Measurements from ENCODE around the gene FRAT1.
A peak's percentile ranks its signal among the peaks of the same experiment; 100 is the strongest.
"Not testable (repeated sequence)": the region's sequence is repeated elsewhere in the genome, so short reads cannot be mapped to it uniquely, and the experiment has no call there.

Gene FRAT1

GRCh38 chr10:97279121-97279815, 39.8 kb upstream of the FRAT1 start:
- H3F3A ChIP-seq (ENCODE audit: control insufficient read depth, insufficient read depth): peaks cover 9% of the 10 kb centered on the region

GRCh38 chr10:97280783-97281182, 38.3 kb upstream of the FRAT1 start:
- Histone ChIP-seq H3K4me3 (ENCODE audit: low read length) (no peak overlapping the region), H3K27me3 (ENCODE audit: control insufficient read depth, low read length) (no peaks in the 10 kb centered on the region), H3K4me2 (ENCODE audit: low read length) (no peak overlapping the region), H3K4me1 (ENCODE audit: control insufficient read depth, low read length) (peaks cover 18% of the 10 kb centered on the region), H3F3A (ENCODE audit: control insufficient read depth, insufficient read depth) (peaks cover 9% of the 10 kb centered on the region), H3K27ac (ENCODE audit: low read depth, low read length) (no peak overlapping the region), H4K20me1 (ENCODE audit: control insufficient read depth, insufficient read depth, low read depth, low read length) (peaks cover 4% of the 10 kb centered on the region; the same call in 1 of the 2 replicates), H3K9me2 (replicated peaks; ENCODE audit: control insufficient read depth, low read length) (no peaks in the 10 kb centered on the region), H3K9me3 (ENCODE audit: control insufficient read depth, insufficient read depth, low read length) (no peaks in the 10 kb centered on the region), H3K36me3 (ENCODE audit: control insufficient read depth, low read length) (0 out of 2 replicates have a peak, but pooled peaks cover 6% of the 10 kb centered on the region), H3K79me2 (ENCODE audit: control insufficient read depth, low read length) (peaks cover 72% of the 10 kb centered on the region)
- TF ChIP-seq EZH2phosphoT487 (IDR thresholded peaks at IDR 0.05; ENCODE audit: borderline replicate concordance, low read length): no peak
- no peak for TF ChIP-seq CTCF (IDR thresholded peaks at IDR 0.05; ENCODE audit: low read depth, low read length, poor library complexity, severe bottlenecking)

More at GRCh38 chr10:97279121-97279815, 39.8 kb upstream of the FRAT1 start:
- Histone ChIP-seq H3K9me3 (ENCODE audit: control insufficient read depth, insufficient read depth, low read length) (no peaks in the 10 kb centered on the region), H3K9me2 (replicated peaks; ENCODE audit: control insufficient read depth, low read length) (no peaks in the 10 kb centered on the region), H3K27ac (ENCODE audit: low read depth, low read length) (no peak overlapping the region), H4K20me1 (ENCODE audit: control insufficient read depth, insufficient read depth, low read depth, low read length) (peaks cover 4% of the 10 kb centered on the region; the same call in 1 of the 2 replicates), H3K27me3 (ENCODE audit: control insufficient read depth, low read length) (no peaks in the 10 kb centered on the region), H3K36me3 (ENCODE audit: control insufficient read depth, low read length) (peaks cover 4% of the 10 kb centered on the region; the same call in 1 of the 2 replicates), H3K4me1 (ENCODE audit: control insufficient read depth, low read length) (peaks cover 24% of the 10 kb centered on the region), H3K79me2 (ENCODE audit: control insufficient read depth, low read length) (peaks cover 69% of the 10 kb centered on the region), H3K4me2 (ENCODE audit: low read length) (no peak overlapping the region; the same call in 1 of the 2 replicates), H3K4me3 (ENCODE audit: low read length) (no peak overlapping the region)
- TF ChIP-seq EZH2phosphoT487 (IDR thresholded peaks at IDR 0.05; ENCODE audit: borderline replicate concordance, low read length) (no peak), CTCF (IDR thresholded peaks at IDR 0.05; ENCODE audit: low read depth, low read length, poor library complexity, severe bottlenecking) (no peak)

- not testable (repeated sequence) for H3K27me3 ChIP-seq (ENCODE audit: control insufficient read depth, low read length); H4K20me1 ChIP-seq (ENCODE audit: control insufficient read depth, insufficient read depth, low read depth, low read length); H3K4me2 ChIP-seq (ENCODE audit: low read length); H3F3A ChIP-seq (ENCODE audit: control insufficient read depth, insufficient read depth); H3K27ac ChIP-seq (ENCODE audit: low read depth, low read length); H3K4me3 ChIP-seq (ENCODE audit: low read length); H3K9me2 ChIP-seq (replicated peaks; ENCODE audit: control insufficient read depth, low read length); H3K9me3 ChIP-seq (ENCODE audit: control insufficient read depth, insufficient read depth, low read length)
- peaks cover 62% of the 10 kb centered on the region for H3K79me2 ChIP-seq (ENCODE audit: control insufficient read depth, low read length)
- H3K36me3 ChIP-seq (ENCODE audit: control insufficient read depth, low read length): peaks cover 18% of the 10 kb centered on the region
- H3K4me1 ChIP-seq (ENCODE audit: control insufficient read depth, low read length): peaks cover 11% of the 10 kb centered on the region
These were observed 29.0 kb upstream of the FRAT1 start for GRCh38 chr10:97290076-97290475.

GRCh38 chr10:97290576-97291356, 28.3 kb upstream of the FRAT1 start:
- Histone ChIP-seq H3K4me1 (ENCODE audit: control insufficient read depth, low read length) (peaks cover 11% of the 10 kb centered on the region), H3K36me3 (ENCODE audit: control insufficient read depth, low read length) (peaks cover 17% of the 10 kb centered on the region), H3K79me2 (ENCODE audit: control insufficient read depth, low read length) (peaks cover 59% of the 10 kb centered on the region), H3K4me2 (ENCODE audit: low read length) (peak overlapping the region; percentile 60), H3K4me3 (ENCODE audit: low read length) (peak overlapping the region; percentile 94)
- not testable (repeated sequence) for H3K27me3 ChIP-seq (ENCODE audit: control insufficient read depth, low read length); H3K9me2 ChIP-seq (replicated peaks; ENCODE audit: control insufficient read depth, low read length); H3F3A ChIP-seq (ENCODE audit: control insufficient read depth, insufficient read depth); H4K20me1 ChIP-seq (ENCODE audit: control insufficient read depth, insufficient read depth, low read depth, low read length); H3K27ac ChIP-seq (ENCODE audit: low read depth, low read length); H3K9me3 ChIP-seq (ENCODE audit: control insufficient read depth, insufficient read depth, low read length)
